ENCODE results near the gene SERGEF. TPM values are rescaled to one million over a fixed set of nuclear protein-coding genes. Genes with fewer than 3 reads are reported as not detected.

The SERGEF gene
- total RNA-seq, 1 experiment from 2014 or later, result 31.4 TPM

GRCh38 chr11:18050848-18051247, 38.0 kb upstream of the SERGEF start:
- Histone ChIP-seq H3K56ac (ENCODE audit: insufficient read length, low read depth, low read length) (no peak overlapping the region), H2BK15ac (ENCODE audit: low read depth, low read length) (no peak overlapping the region)

More at GRCh38 chr11:18050848-18051247, 38.0 kb upstream of the SERGEF start:
- Mint-ChIP-seq H3K9me3 (no peaks in the 10 kb centered on the region), H3K27me3 (ENCODE audit: low read depth) (peaks cover 33% of the 10 kb centered on the region), H3K4me1 (peaks cover 3 to 4% of the 10 kb centered on the region in 2 experiments; a peak in 2 of 4 replicates), H3K27ac (no peak overlapping the region), H3K36me3 (ENCODE audit: insufficient read depth in 1 of 3, low read depth in 3 of 3) (no peaks in the 10 kb centered on the region), H3K4me3 (no peak overlapping the region)
- H2AFZ ChIP-seq (ENCODE audit: low read length), result no peak overlapping the region
- H3K18ac ChIP-seq (ENCODE audit: insufficient read length, low read depth, low read length), result no peak overlapping the region
- H3K4ac ChIP-seq (ENCODE audit: low read depth, low read length), result no peak overlapping the region
- H4K20me1 ChIP-seq (ENCODE audit: control insufficient read depth, insufficient read depth, insufficient read length), result no peaks in the 10 kb centered on the region
- no peak overlapping the region for H3K23ac ChIP-seq (ENCODE audit: insufficient read length, low read depth, low read length)
- WGBS (ENCODE audit: extremely low coverage, insufficient read length, low lambda C conversion rate), result no CpG with 5 or more reads among the region's 2 CpGs
- H2BK12ac ChIP-seq (ENCODE audit: insufficient read length, low read depth, low read length), result no peak overlapping the region
- no peak overlapping the region for H2BK5ac ChIP-seq (ENCODE audit: insufficient read length, low read length)
- TF ChIP-seq CTCF (conservative IDR thresholded peaks at IDR 0.05), result no peak
- H3K79me2 ChIP-seq (ENCODE audit: insufficient read depth, low read length), result no peaks in the 10 kb centered on the region
- H3T11ph ChIP-seq (ENCODE audit: low read length), result no peak overlapping the region
- H3K4me1 ChIP-seq (ENCODE audit: insufficient read depth, low read length), result no peaks in the 10 kb centered on the region
- H2AK5ac ChIP-seq (ENCODE audit: insufficient read length, low read length), result no peak overlapping the region
- no peaks in the 10 kb centered on the region for H3K79me1 ChIP-seq (ENCODE audit: insufficient read depth, low read depth, low read length, poor library complexity, severe bottlenecking)
- H4K5ac ChIP-seq (ENCODE audit: insufficient read length, low read depth, low read length), result no peak overlapping the region
- H3K27ac ChIP-seq (ENCODE audit: insufficient read length, low read depth, low read length), result no peak overlapping the region
- no peak overlapping the region for H4K8ac ChIP-seq (replicated peaks; ENCODE audit: insufficient read length, low read depth, low read length)
- no peaks in the 10 kb centered on the region for H3K9me3 ChIP-seq (ENCODE audit: control insufficient read depth, low read depth, low read length)
- H3K23me2 ChIP-seq (ENCODE audit: insufficient read length, low read depth, low read length, poor library complexity, severe bottlenecking), result no peaks in the 10 kb centered on the region
- no peak for DNase-seq
- H4K91ac ChIP-seq (ENCODE audit: insufficient read length, low read depth, low read length), result no peak overlapping the region
- no peak overlapping the region for H2BK20ac ChIP-seq (ENCODE audit: low read depth, low read length, poor library complexity, severe bottlenecking)
- no peak overlapping the region for H3K9ac ChIP-seq (ENCODE audit: extremely low read depth, insufficient read length, low read length)
- H3K4me2 ChIP-seq (ENCODE audit: insufficient read depth, insufficient read length, low read length), result no peak overlapping the region
- H3K14ac ChIP-seq (ENCODE audit: insufficient read depth, low read length), result no peak overlapping the region
- no peak overlapping the region for H2BK120ac ChIP-seq (ENCODE audit: low read depth, low read length, poor library complexity, severe bottlenecking)
- H3K27me3 ChIP-seq (ENCODE audit: insufficient read depth, low read length), result peaks cover under 1% of the 10 kb centered on the region; the same call in 1 of the 2 replicates
